Caco-2 (cell line): ENCODE results near the gene OR1K1. TPM values are rescaled to one million over a fixed set of nuclear protein-coding genes. Genes with fewer than 3 reads are reported as not detected.
A peak's percentile ranks its signal among the peaks of the same experiment; 100 is the strongest.
"Not testable (repeated sequence)": the region's sequence is repeated elsewhere in the genome, so short reads cannot be mapped to it uniquely, and the experiment has no call there.

ENCODE experiments used
- BruUV-seq: library from RNA; stranded (reverse); fragments of 400-500 nt; replicated peaks from 2 replicates; lab custom pipeline; 2021; lab: Mats Ljungman, UMichigan
- CTCF ChIA-PET: fragments of 300-600 bp; sonication (Branson Sonifier 250); formaldehyde crosslinking; loops from one replicate; lab custom pipeline; 2022; ENCODE audit warnings: antibody characterized with exemption; lab: Charles Lee
- POLR2A ChIA-PET: fragments of 300-600 bp; sonication (Branson Sonifier 250); formaldehyde crosslinking; loops from one replicate; lab custom pipeline; 2022; ENCODE audit warnings: antibody characterized with exemption; lab: Charles Lee
- DNase-seq, 2 experiments: peaks; one replicate each; pipeline versions ENCODE4 v3.0.0 to v3.0.0-alpha.2; 2020 to 2022
- H3K27me3 ChIP-seq: replicated peaks from 2 replicates; pipeline ENCODE4 v1.6.0; 2011; ENCODE audit warnings: low read length; ENCODE audit not compliant: control insufficient read depth, insufficient read depth
- H3K36me3 ChIP-seq: 2 replicates; pipeline ENCODE4 v1.5.1; 2011; ENCODE audit warnings: low read length; ENCODE audit not compliant: control insufficient read depth, insufficient read depth
- H3K4me1 ChIP-seq: fragments of 250-450 bp; sonication (Bioruptor Pico); 2 replicates; pipeline ENCODE4 v1.5.1; 2020; ENCODE audit warnings: mild to moderate bottlenecking
- H3K4me3 ChIP-seq: 2 replicates; pipeline ENCODE4 v1.5.1; 2011; ENCODE audit warnings: low read depth, mild to moderate bottlenecking, control low read depth, low read length
- H3K9me3 ChIP-seq: fragments of 250-450 bp; sonication (Bioruptor Pico); 2 replicates; pipeline ENCODE4 v1.5.1; 2020; ENCODE audit warnings: mild to moderate bottlenecking, moderate library complexity
- H3K27ac Mint-ChIP-seq: one replicate; pipeline ENCODE4 v1.8.0; 2022; ENCODE audit warnings: mixed read lengths; ENCODE audit not compliant: unreplicated experiment
- H3K27me3 Mint-ChIP-seq: one replicate; pipeline ENCODE4 v1.8.0; 2022; ENCODE audit warnings: mixed read lengths; ENCODE audit not compliant: insufficient read depth, unreplicated experiment
- H3K36me3 Mint-ChIP-seq: one replicate; pipeline ENCODE4 v1.8.0; 2022; ENCODE audit warnings: mild to moderate bottlenecking, mixed read lengths; ENCODE audit not compliant: insufficient read depth, unreplicated experiment
- H3K4me1 Mint-ChIP-seq: one replicate; pipeline ENCODE4 v1.8.0; 2022; ENCODE audit warnings: low read depth, mixed read lengths; ENCODE audit not compliant: unreplicated experiment
- H3K4me3 Mint-ChIP-seq: one replicate; pipeline ENCODE4 v1.8.0; 2022; ENCODE audit warnings: mild to moderate bottlenecking, moderate library complexity, mixed read lengths; ENCODE audit not compliant: unreplicated experiment
- H3K9me3 Mint-ChIP-seq: one replicate; pipeline ENCODE4 v1.8.0; 2022; ENCODE audit warnings: mixed read lengths; ENCODE audit not compliant: unreplicated experiment
- CTCF ChIP-seq, 2 experiments: fragments of 200-600 bp in 1 of 2; IDR thresholded peaks; 1 replicate in 1 of 2; 2 replicates in 1 of 2; pipeline versions ENCODE4 v1.5.1 to v1.8.0; 2011 to 2022; ENCODE audit warnings: antibody characterized with exemption in 1 of 2, control low read depth in 1 of 2, inconsistent platforms in 1 of 2, low read depth in 1 of 2, low read length in 1 of 2, mild to moderate bottlenecking in 1 of 2, moderate library complexity in 1 of 2; ENCODE audit not compliant: insufficient read depth in 1 of 2, severe bottlenecking in 1 of 2, unreplicated experiment in 1 of 2
- intact Hi-C: fragments of 100-400 bp; cut with micrococcal nuclease; formaldehyde crosslinking; loops from one replicate; pipeline ENCODE4 v1.10.0; 2022; ENCODE audit not compliant: unreplicated experiment
- total RNA-seq: library from RNA; stranded (reverse); gene quantifications from 2 replicates; pipeline ENCODE4 v1.2.3, GENCODE V29; 2022

Gene OR1K1
- total RNA-seq, 1 experiment from 2014 or later, result not detected

DNA sequence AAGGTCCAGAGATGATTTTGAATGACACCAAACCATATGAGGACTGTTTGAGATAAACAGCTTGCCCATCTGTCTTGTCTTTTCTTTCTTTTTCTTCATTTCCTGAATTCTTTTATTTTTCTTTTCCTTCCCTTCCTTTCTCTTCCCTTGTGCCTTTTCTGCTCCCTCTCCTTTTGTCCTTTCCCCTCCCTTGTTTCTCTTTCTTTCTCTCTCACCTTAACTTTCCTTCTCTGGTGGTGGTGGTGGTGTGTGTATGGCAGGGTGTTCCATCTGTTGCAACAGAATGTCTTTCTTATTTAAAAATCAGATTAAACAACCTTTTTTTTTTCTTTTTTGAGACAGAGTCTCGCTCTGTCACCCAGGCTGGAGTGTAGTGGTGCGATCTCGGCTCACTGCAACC, 32.3 kb downstream of the OR1K1 start:
- Mint-ChIP-seq H3K27me3 (no peaks in the 10 kb centered on the region), H3K36me3 (peaks cover 13% of the 10 kb centered on the region), H3K9me3 (no peaks in the 10 kb centered on the region), H3K4me3 (no peak overlapping the region), H3K4me1 (no peaks in the 10 kb centered on the region), H3K27ac (no peak overlapping the region)
- H3K9me3 ChIP-seq, result no peaks in the 10 kb centered on the region
- intact Hi-C loops, result no loop called here
- H3K27me3 ChIP-seq, result no peaks in the 10 kb centered on the region
- DNase-seq, result no peak
- CTCF ChIA-PET, result interaction anchor here (1.0 kb wide), 1 partner anchor 159 kb away, joined by 5 read pairs; no protein-coding TSS in a partner anchor
- no peak for TF ChIP-seq CTCF (IDR thresholded peaks at IDR 0.05; ENCODE audit: insufficient read depth in 1 of 2, low read depth in 1 of 2, low read length in 1 of 2, severe bottlenecking in 1 of 2, unreplicated experiment in 1 of 2)
- no TSS peak for BruUV-seq
- POLR2A ChIA-PET, result no interaction called here
- no peak overlapping the region for H3K4me3 ChIP-seq
- H3K4me1 ChIP-seq, result peaks cover 3% of the 10 kb centered on the region; the same call in 1 of the 2 replicates
- H3K36me3 ChIP-seq, result no peaks in the 10 kb centered on the region

DNA sequence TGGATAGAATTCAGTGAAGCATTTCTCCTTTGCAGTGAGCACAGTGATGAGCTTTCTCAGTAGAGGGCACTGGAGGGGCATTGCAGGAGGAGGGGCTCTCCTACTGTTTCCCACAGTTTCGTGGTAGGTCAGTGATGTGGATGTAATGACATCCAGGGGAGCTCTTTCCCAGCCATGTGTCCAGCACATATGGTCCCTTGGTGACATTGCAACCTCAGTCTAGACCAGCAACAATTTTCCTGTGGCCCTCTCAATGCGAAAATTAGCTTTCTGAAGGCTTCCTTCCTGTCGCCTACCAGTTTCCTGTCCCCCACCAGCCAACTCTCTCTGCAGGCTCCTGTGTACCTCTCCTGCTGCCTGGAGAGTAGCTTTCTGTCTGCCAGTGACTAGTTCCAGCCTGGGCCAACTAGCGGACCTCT, 35.4 kb downstream of the OR1K1 start:
- no peak overlapping the region for H3K4me3 Mint-ChIP-seq
- H3K4me1 Mint-ChIP-seq, result no peaks in the 10 kb centered on the region
- no peak overlapping the region for H3K27ac Mint-ChIP-seq
- H3K9me3 Mint-ChIP-seq, result no peaks in the 10 kb centered on the region
- Histone ChIP-seq H3K9me3 (no peaks in the 10 kb centered on the region), H3K4me3 (no peak overlapping the region), H3K4me1 (no peaks in the 10 kb centered on the region), H3K27me3 (no peaks in the 10 kb centered on the region), H3K36me3 (no peaks in the 10 kb centered on the region)
- CTCF ChIA-PET, result interaction anchor here (0.6 kb wide), 1 partner anchor 63 kb away, joined by 7 read pairs; no protein-coding TSS in a partner anchor
- TF ChIP-seq CTCF (IDR thresholded peaks at IDR 0.05; ENCODE audit: insufficient read depth in 1 of 2, low read depth in 1 of 2, low read length in 1 of 2, severe bottlenecking in 1 of 2, unreplicated experiment in 1 of 2), result peak in 1 of 2 experiments; percentile 23
- intact Hi-C loops, result no loop called here
- BruUV-seq, result no TSS peak
- no peaks in the 10 kb centered on the region for H3K27me3 Mint-ChIP-seq
- DNase-seq, result peak in 1 of 2 experiments; percentile 20
- H3K36me3 Mint-ChIP-seq, result no peaks in the 10 kb centered on the region
- POLR2A ChIA-PET, result no interaction called here

- H3K4me1 Mint-ChIP-seq, result no peaks in the 10 kb centered on the region
- CTCF ChIA-PET, result no interaction called here
- Histone ChIP-seq H3K36me3 (no peaks in the 10 kb centered on the region), H3K27me3 (no peaks in the 10 kb centered on the region), H3K9me3 (no peaks in the 10 kb centered on the region), H3K4me3 (no peak overlapping the region), H3K4me1 (no peaks in the 10 kb centered on the region)
- TF ChIP-seq CTCF (IDR thresholded peaks at IDR 0.05; ENCODE audit: insufficient read depth in 1 of 2, low read depth in 1 of 2, low read length in 1 of 2, severe bottlenecking in 1 of 2, unreplicated experiment in 1 of 2), result no peak
- POLR2A ChIA-PET, result no interaction called here
- no peaks in the 10 kb centered on the region for H3K36me3 Mint-ChIP-seq
- H3K9me3 Mint-ChIP-seq, result no peaks in the 10 kb centered on the region
- intact Hi-C loops, result no loop called here
- no peaks in the 10 kb centered on the region for H3K27me3 Mint-ChIP-seq
- no peak for DNase-seq
- H3K27ac Mint-ChIP-seq, result no peak overlapping the region
- no peak overlapping the region for H3K4me3 Mint-ChIP-seq
- no TSS peak for BruUV-seq
Observed at GRCh38 chr9:122837266-122837850, 37.4 kb downstream of the OR1K1 start.

DNA sequence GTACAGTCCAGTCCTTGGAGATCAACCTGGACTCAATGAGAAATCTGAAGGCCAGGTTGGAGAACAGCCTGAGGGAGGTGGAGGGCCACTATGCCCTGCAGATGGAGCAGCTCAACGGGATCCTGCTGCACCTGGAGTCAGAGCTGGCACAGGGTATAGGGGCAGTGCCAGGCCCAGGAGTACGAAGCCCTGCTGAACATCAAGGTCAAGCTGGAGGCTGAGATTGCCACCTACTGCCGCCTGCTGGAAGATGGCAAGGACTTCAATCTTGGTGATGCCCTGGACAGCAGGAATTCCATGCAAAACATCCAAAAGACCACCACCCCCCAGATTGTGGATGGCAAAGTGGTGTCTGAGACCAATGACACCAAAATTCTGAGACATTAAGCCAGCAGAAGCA, 38.5 kb downstream of the OR1K1 start:
- H3K4me3 Mint-ChIP-seq, POLR2A ChIA-PET, DNase-seq, CTCF ChIA-PET, H3K4me1 ChIP-seq, H3K27me3 ChIP-seq, H3K27ac Mint-ChIP-seq, BruUV-seq, intact Hi-C loops, H3K36me3 Mint-ChIP-seq, H3K27me3 Mint-ChIP-seq, H3K4me1 Mint-ChIP-seq, H3K4me3 ChIP-seq, H3K36me3 ChIP-seq, H3K9me3 ChIP-seq, H3K9me3 Mint-ChIP-seq: not testable (repeated sequence)
